ENCODE data around the gene SEMA3A.

DNA sequence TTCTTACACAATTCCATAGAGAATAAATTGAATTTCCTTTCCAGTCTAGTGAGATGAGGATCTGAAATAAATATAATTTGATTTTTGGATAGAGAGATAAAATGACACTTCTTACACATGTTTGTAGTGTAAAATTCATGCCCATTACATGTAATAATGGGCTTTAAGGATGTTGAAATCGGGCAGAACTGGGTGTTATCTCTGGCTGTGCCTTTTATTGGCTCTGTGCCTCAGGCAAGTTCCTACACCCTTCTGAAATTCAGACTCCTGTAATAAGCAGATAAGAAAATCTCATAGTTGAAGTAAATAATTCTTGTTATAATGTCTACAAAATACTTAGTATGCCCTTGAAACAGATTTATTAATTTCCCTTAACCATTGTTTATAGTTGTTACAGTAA, 125.6 kb downstream of the SEMA3A start:
- TF ChIP-seq, protein P1, sequence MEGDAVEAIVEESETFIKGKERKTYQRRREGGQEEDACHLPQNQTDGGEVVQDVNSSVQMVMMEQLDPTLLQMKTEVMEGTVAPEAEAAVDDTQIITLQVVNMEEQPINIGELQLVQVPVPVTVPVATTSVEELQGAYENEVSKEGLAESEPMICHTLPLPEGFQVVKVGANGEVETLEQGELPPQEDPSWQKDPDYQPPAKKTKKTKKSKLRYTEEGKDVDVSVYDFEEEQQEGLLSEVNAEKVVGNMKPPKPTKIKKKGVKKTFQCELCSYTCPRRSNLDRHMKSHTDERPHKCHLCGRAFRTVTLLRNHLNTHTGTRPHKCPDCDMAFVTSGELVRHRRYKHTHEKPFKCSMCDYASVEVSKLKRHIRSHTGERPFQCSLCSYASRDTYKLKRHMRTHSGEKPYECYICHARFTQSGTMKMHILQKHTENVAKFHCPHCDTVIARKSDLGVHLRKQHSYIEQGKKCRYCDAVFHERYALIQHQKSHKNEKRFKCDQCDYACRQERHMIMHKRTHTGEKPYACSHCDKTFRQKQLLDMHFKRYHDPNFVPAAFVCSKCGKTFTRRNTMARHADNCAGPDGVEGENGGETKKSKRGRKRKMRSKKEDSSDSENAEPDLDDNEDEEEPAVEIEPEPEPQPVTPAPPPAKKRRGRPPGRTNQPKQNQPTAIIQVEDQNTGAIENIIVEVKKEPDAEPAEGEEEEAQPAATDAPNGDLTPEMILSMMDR (conservative IDR thresholded peaks at IDR 0.05; ENCODE audit: low read depth in 2 of 2) = no peak
- TF ChIP-seq EZH2phosphoT487 (IDR thresholded peaks at IDR 0.05; ENCODE audit: unreplicated experiment) (no peak), EZH2 (IDR thresholded peaks at IDR 0.05; ENCODE audit: low read depth, unreplicated experiment) (no peak), CREB1 (CRISPR knock-in tag; IDR thresholded peaks at IDR 0.05; ENCODE audit: low read depth) (no peak), POLR2AphosphoS5 (IDR thresholded peaks at IDR 0.05; ENCODE audit: low read depth) (no peak), ZNF331 (CRISPR knock-in tag; IDR thresholded peaks at IDR 0.05; ENCODE audit: low read depth) (no peak)
- TF ChIP-seq, protein P2, sequence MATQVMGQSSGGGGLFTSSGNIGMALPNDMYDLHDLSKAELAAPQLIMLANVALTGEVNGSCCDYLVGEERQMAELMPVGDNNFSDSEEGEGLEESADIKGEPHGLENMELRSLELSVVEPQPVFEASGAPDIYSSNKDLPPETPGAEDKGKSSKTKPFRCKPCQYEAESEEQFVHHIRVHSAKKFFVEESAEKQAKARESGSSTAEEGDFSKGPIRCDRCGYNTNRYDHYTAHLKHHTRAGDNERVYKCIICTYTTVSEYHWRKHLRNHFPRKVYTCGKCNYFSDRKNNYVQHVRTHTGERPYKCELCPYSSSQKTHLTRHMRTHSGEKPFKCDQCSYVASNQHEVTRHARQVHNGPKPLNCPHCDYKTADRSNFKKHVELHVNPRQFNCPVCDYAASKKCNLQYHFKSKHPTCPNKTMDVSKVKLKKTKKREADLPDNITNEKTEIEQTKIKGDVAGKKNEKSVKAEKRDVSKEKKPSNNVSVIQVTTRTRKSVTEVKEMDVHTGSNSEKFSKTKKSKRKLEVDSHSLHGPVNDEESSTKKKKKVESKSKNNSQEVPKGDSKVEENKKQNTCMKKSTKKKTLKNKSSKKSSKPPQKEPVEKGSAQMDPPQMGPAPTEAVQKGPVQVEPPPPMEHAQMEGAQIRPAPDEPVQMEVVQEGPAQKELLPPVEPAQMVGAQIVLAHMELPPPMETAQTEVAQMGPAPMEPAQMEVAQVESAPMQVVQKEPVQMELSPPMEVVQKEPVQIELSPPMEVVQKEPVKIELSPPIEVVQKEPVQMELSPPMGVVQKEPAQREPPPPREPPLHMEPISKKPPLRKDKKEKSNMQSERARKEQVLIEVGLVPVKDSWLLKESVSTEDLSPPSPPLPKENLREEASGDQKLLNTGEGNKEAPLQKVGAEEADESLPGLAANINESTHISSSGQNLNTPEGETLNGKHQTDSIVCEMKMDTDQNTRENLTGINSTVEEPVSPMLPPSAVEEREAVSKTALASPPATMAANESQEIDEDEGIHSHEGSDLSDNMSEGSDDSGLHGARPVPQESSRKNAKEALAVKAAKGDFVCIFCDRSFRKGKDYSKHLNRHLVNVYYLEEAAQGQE (IDR thresholded peaks at IDR 0.05; ENCODE audit: unreplicated experiment) = no peak
- TF ChIP-seq, protein P3, sequence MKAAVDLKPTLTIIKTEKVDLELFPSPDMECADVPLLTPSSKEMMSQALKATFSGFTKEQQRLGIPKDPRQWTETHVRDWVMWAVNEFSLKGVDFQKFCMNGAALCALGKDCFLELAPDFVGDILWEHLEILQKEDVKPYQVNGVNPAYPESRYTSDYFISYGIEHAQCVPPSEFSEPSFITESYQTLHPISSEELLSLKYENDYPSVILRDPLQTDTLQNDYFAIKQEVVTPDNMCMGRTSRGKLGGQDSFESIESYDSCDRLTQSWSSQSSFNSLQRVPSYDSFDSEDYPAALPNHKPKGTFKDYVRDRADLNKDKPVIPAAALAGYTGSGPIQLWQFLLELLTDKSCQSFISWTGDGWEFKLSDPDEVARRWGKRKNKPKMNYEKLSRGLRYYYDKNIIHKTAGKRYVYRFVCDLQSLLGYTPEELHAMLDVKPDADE (IDR thresholded peaks at IDR 0.05) = no peak
